ENCODE data around the gene GSTO2. TPM values are rescaled to one million over a fixed set of nuclear protein-coding genes. Genes with fewer than 3 reads are reported as not detected.
"Not testable (repeated sequence)": the region's sequence is repeated elsewhere in the genome, so short reads cannot be mapped to it uniquely, and the experiment has no call there.

GSTO2 gene
- total RNA-seq, 2 experiments from 2014 or later = 1.6 TPM

- no peak for TF ChIP-seq EZH2phosphoT487 (IDR thresholded peaks at IDR 0.05; ENCODE audit: borderline replicate concordance, low read depth, low read length)
- TF ChIP-seq, protein P1, sequence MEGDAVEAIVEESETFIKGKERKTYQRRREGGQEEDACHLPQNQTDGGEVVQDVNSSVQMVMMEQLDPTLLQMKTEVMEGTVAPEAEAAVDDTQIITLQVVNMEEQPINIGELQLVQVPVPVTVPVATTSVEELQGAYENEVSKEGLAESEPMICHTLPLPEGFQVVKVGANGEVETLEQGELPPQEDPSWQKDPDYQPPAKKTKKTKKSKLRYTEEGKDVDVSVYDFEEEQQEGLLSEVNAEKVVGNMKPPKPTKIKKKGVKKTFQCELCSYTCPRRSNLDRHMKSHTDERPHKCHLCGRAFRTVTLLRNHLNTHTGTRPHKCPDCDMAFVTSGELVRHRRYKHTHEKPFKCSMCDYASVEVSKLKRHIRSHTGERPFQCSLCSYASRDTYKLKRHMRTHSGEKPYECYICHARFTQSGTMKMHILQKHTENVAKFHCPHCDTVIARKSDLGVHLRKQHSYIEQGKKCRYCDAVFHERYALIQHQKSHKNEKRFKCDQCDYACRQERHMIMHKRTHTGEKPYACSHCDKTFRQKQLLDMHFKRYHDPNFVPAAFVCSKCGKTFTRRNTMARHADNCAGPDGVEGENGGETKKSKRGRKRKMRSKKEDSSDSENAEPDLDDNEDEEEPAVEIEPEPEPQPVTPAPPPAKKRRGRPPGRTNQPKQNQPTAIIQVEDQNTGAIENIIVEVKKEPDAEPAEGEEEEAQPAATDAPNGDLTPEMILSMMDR (conservative IDR thresholded peaks at IDR 0.05; ENCODE audit: low read length) = no peak
- no peak overlapping the region for H3K4me3 ChIP-seq (ENCODE audit: low read depth, low read length, poor library complexity, severe bottlenecking)
- intact Hi-C loops (cut with micrococcal nuclease; ENCODE audit: unreplicated experiment) = no loop called here
- ChIA-PET CTCF (ENCODE audit: unreplicated experiment) (no interaction called here), POLR2A (interaction anchor here (3.4 kb wide), 1 partner anchor 10 kb away, joined by 8 read pairs; no protein-coding TSS in a partner anchor)
- no TSS peak for BruUV-seq (replicated peaks)
- H3K4me2 ChIP-seq (ENCODE audit: low read length) = no peak overlapping the region
- no peaks in the 10 kb centered on the region for H3K9me2 ChIP-seq (ENCODE audit: insufficient read depth, low read length)
- no peaks in the 10 kb centered on the region for H3K36me3 ChIP-seq (ENCODE audit: insufficient read depth, low read length)
- H4K20me1 ChIP-seq (ENCODE audit: insufficient read depth, low read length) = no peaks in the 10 kb centered on the region
- no peak overlapping the region for H2AFZ ChIP-seq (ENCODE audit: low read length)
- H3K9me3 ChIP-seq (ENCODE audit: low read length) = peaks cover 11% of the 10 kb centered on the region
- no peak for DNase-seq (ENCODE audit: low spot score)
- H3K79me2 ChIP-seq (ENCODE audit: insufficient read depth, low read depth, low read length) = no peaks in the 10 kb centered on the region
- no peak overlapping the region for H3K27ac ChIP-seq (ENCODE audit: low read depth, low read length, poor library complexity, severe bottlenecking)
- no peaks in the 10 kb centered on the region for H3K4me1 ChIP-seq (ENCODE audit: insufficient read depth, low read length, poor library complexity, severe bottlenecking)
Observed at GRCh38 chr10:104247513-104248146, 21.4 kb upstream of the GSTO2 start.

- H3K4me1 ChIP-seq (ENCODE audit: insufficient read depth, low read length, poor library complexity, severe bottlenecking); H2AFZ ChIP-seq (ENCODE audit: low read length); intact Hi-C loops (cut with micrococcal nuclease; ENCODE audit: unreplicated experiment); H3K36me3 ChIP-seq (ENCODE audit: insufficient read depth, low read length); H3K4me3 ChIP-seq (ENCODE audit: low read depth, low read length, poor library complexity, severe bottlenecking); H3K9me2 ChIP-seq (ENCODE audit: insufficient read depth, low read length); CTCF ChIA-PET (ENCODE audit: unreplicated experiment); DNase-seq (ENCODE audit: low spot score); H4K20me1 ChIP-seq (ENCODE audit: insufficient read depth, low read length); H3K4me2 ChIP-seq (ENCODE audit: low read length); BruUV-seq (replicated peaks); H3K79me2 ChIP-seq (ENCODE audit: insufficient read depth, low read depth, low read length); H3K27ac ChIP-seq (ENCODE audit: low read depth, low read length, poor library complexity, severe bottlenecking): not testable (repeated sequence)
- H3K9me3 ChIP-seq (ENCODE audit: low read length) = peaks cover 11% of the 10 kb centered on the region
- POLR2A ChIA-PET = interaction anchor here (2.1 to 3.4 kb wide), 2 partner anchors 8 to 18 kb away, joined by 7 to 8 read pairs; no protein-coding TSS in a partner anchor
Observed at GRCh38 chr10:104248931-104249330, 20.1 kb upstream of the GSTO2 start.

DNA sequence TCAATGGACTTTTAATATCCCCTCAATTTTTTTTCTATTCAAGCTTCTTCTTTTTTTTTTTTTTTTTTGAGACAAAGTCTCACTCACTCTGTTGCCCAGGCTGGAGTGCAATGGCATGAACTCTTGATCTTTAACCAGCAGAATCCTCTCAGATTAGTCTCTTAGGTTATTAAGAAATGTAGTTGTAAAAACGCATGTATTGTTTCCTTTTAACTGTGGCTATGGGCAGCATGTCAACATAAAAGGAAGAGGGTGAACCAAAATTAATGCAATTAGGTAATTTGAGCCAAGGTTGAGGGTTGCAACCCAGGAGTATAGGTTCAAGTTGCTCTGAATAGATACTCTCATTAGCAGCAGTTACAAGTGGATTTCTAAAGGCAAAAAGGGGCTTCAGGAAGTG, 18.6 kb upstream of the GSTO2 start:
- ChIA-PET CTCF (ENCODE audit: unreplicated experiment) (no interaction called here), POLR2A (interaction anchor here (0.6 to 3.4 kb wide), 2 partner anchors 7 to 139 kb away, joined by 4 to 8 read pairs; no protein-coding TSS in a partner anchor)
- intact Hi-C loops (cut with micrococcal nuclease; ENCODE audit: unreplicated experiment) = no loop called here
- peaks cover 11% of the 10 kb centered on the region for H3K9me3 ChIP-seq (ENCODE audit: low read length)
- no peaks in the 10 kb centered on the region for H4K20me1 ChIP-seq (ENCODE audit: insufficient read depth, low read length)
- no peaks in the 10 kb centered on the region for H3K36me3 ChIP-seq (ENCODE audit: insufficient read depth, low read length)
- H3K4me3 ChIP-seq (ENCODE audit: low read depth, low read length, poor library complexity, severe bottlenecking) = no peak overlapping the region
- no peak overlapping the region for H2AFZ ChIP-seq (ENCODE audit: low read length)
- H3K4me2 ChIP-seq (ENCODE audit: low read length) = no peak overlapping the region
- TF ChIP-seq, protein P1 (conservative IDR thresholded peaks at IDR 0.05; ENCODE audit: low read length) = no peak
- no peak for TF ChIP-seq EZH2phosphoT487 (IDR thresholded peaks at IDR 0.05; ENCODE audit: borderline replicate concordance, low read depth, low read length)
- H3K4me1 ChIP-seq (ENCODE audit: insufficient read depth, low read length, poor library complexity, severe bottlenecking) = peaks cover 7% of the 10 kb centered on the region
- no peaks in the 10 kb centered on the region for H3K9me2 ChIP-seq (ENCODE audit: insufficient read depth, low read length)
- H3K27ac ChIP-seq (ENCODE audit: low read depth, low read length, poor library complexity, severe bottlenecking) = no peak overlapping the region
- DNase-seq (ENCODE audit: low spot score) = no peak
- H3K79me2 ChIP-seq (ENCODE audit: insufficient read depth, low read depth, low read length) = peaks cover 3% of the 10 kb centered on the region; the same call in 1 of the 2 replicates
- BruUV-seq (replicated peaks) = no TSS peak
